ENCODE data around the gene OR2AE1. TPM values are rescaled to one million over a fixed set of nuclear protein-coding genes. Genes with fewer than 3 reads are reported as not detected.
"Not testable (repeated sequence)": the region's sequence is repeated elsewhere in the genome, so short reads cannot be mapped to it uniquely, and the experiment has no call there.

Gene OR2AE1
- total RNA-seq: not detected

- no peak for DNase-seq (ENCODE audit: low spot score)
Measured at GRCh38 chr7:99876933-99877332, at the start of gene OR2AE1. Gene OR2AE1, minus strand, starts transcription at chr7:99877033. Its CDS starts 0 bp downstream, at chr7:99877033.

GRCh38 chr7:99926321-99926720 lies 49.5 kb upstream of the OR2AE1 start:
- DNase-seq (ENCODE audit: low spot score): no peak

GRCh38 chr7:99923200-99923599 lies 46.4 kb upstream of the OR2AE1 start:
- no peak for DNase-seq (ENCODE audit: low spot score)

- DNase-seq (ENCODE audit: low spot score): no peak
Measured at GRCh38 chr7:99920149-99920548, 43.3 kb upstream of the OR2AE1 start.

DNA sequence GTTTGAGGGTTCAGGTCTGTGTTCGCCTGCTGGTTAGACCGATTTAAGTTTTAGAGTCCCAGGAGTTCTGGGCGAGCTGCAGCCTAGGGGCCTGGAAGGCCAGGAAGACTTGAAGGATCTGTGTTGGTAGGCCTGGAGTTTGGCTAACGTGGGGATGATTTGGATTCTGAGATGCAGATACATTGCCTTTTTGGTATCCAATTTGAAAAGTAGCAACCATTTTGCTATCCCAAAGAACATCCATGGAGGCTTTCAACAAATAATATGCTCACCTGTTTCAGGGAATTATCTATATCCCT lies 42.9 kb upstream of the OR2AE1 start:
- no peak for DNase-seq (ENCODE audit: low spot score)

DNA sequence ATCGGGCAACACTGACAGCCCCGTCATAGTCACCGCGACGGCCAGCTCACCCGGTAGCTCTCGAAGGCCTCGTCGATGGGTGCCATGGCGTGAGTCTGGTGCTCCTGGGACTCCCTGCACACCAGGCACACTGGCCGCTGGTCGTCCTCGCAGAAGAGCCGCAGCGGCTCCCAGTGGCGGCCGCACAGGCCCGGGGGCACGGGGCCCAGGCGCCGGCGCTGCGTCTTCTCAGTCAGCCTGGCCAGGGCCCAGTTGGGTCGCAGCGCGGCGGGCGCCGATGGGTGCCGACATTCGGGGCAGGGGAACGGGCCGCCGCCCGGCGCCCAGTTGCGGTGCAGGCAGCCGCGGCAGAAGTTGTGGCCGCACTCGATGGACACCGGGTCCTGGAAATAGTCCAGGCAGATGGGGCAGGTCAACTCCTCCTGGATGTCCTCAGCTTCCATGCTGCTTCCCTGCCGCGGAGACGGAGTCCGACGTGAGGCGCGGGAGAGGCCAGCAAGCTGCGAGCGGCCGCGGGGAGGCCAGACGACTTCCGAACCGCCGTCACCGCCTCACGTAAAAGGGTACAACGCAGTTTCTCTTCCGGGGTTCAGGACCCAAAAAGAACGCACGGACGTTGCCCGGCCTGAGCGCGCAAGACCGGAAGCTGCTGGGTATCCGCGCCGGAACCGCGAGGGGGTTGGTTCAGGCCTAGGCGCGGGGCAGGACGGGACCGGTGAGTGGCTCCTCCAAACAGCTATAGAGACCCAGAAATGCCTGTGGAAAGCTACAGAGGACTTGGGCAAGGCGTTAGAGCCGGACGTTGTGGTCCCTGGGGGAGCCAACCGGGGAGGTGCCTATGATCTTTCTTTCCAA lies 42.4 kb upstream of the OR2AE1 start, which contains the start of gene TRIM4:
Gene TRIM4 (minus strand): TSS at position 572 of the 855 bp plus-strand sequence. CDS start 129 bp downstream, at position 443.
- peak; percentile 94 for DNase-seq (ENCODE audit: low spot score)

DNA sequence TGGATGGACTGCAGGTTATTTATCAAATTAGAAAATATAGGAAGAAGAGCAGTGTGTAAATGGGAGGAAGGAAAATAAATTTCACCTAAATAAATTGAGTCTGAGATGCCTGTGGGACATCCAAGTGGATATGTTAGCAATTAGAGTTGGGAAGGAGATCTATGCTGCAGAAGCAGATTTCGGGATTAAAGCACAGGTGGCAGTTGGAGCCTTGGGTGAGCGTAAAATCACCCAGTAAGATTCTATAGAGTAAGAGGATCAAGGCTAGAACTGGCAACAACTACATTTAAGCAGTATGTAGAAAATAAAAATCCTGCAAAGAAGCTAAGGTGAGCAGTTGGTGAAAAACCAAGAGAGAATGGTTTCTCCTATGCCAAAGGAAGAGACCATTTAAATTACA lies 34.1 kb upstream of the OR2AE1 start:
- DNase-seq (ENCODE audit: low spot score): no peak

DNA sequence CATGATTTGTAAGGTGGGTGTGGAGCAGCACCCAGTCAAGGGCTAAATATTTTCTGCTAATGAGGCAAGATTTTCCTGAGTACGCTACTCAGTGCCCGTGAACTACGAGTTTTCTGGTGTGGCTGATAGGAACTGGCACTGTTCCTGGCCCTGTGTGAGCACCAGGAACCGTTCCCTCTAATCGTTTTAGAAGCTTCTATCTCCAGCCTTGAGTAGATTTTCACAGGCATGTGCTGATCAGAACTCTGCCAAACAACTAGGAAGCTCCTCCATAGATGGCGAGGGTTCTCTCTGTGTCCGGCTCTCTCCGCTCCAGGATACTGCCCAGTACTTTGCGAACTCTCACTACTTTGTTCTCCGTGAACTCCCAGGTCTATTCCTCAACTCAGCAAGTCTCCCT lies 24.7 kb upstream of the OR2AE1 start:
- DNase-seq (ENCODE audit: low spot score): no peak

- no peak for DNase-seq (ENCODE audit: low spot score)
Measured at GRCh38 chr7:99899830-99900519, 23.1 kb upstream of the OR2AE1 start.

DNA sequence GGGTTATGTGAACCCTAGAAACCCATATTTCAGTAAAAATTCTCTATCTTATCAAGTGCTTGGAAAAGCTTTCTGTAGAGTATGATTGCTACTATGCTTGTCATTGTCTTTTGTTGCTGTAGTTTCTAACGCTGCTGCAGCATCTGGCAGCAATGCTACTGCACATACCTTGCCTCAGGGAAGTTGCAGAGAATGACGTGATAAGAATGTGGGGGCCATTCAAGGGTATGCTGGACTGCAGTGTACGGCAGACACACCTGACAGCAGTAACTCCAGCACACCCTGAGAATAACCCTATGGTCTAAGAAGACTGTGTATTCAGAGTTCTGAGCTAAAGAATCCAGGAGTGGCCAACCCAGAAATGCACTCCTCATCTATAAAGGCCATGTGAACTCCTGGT lies 22.0 kb upstream of the OR2AE1 start:
- no peak for DNase-seq (ENCODE audit: low spot score)

DNA sequence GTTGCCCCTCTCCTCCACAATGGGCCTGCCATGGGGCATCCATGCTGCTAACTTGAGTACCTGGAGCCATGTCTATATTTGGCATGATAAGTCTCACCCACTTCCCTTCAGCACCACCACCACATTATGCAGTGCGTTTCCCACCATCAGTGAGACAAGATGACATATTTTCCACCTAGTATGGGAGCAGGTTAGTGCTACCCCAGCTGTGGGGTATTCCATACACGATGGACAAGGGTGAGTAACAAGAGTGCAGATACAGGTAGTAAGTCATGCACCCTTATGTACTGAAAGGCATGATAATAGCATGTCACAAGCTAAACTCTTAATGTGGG lies 21.2 kb upstream of the OR2AE1 start:
- no peak for DNase-seq (ENCODE audit: low spot score)

DNA sequence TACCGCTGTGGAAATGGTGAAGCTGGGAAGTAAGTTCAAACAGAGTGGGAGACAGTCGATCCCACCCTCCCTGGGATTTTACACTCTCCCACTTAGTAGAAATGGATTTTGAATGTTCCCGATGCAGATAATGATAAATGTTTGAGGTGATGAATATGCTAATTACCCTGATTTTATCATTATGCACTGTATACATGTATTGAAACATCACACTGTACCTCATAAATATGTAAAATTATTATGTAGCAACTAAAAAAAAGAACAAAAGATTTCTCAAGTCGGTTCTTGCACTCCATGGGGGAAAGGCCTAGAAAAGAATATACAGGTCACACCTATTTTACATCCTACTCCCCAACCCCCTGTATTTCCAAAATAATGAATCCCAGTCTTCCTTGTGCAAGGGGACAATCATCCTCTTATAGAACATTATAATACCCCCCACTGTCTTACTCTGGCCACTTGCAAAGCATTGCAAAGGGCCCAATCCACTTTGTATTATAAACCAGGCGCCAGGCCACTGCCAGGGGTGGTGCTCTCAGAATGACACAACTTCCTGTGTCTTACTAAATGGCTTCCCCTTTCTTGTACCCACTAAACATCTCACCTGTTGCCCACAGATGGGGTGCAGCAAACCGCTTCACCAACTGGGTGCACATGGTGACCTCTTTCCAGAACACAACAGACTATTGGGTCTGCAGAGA lies 20.6 kb upstream of the OR2AE1 start:
- no peak for DNase-seq (ENCODE audit: low spot score)

- no peak for DNase-seq (ENCODE audit: low spot score)
Measured at GRCh38 chr7:99894738-99895137, 17.9 kb upstream of the OR2AE1 start.

DNA sequence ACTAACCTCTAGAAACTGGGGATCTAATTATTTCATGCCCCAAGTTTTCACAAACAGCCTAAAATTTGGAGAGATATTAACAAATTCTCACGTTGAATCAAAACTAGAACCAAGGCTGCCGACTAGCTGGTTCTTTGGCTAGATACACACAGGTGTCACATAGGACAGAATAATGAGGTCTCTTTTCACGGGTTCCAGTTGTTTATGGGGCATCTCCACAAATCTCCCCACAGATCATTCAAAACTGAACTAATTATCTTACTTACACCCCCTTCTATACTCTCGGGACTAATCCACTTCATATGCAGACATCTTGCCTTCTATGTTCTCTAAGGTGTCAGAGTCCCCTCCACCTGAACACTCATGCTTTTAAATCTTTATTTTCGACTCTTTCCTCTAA lies 16.4 kb upstream of the OR2AE1 start:
- DNase-seq (ENCODE audit: low spot score): no peak

- not testable (repeated sequence) for DNase-seq (ENCODE audit: low spot score)
Measured at GRCh38 chr7:99890348-99890747, 13.5 kb upstream of the OR2AE1 start.

DNA sequence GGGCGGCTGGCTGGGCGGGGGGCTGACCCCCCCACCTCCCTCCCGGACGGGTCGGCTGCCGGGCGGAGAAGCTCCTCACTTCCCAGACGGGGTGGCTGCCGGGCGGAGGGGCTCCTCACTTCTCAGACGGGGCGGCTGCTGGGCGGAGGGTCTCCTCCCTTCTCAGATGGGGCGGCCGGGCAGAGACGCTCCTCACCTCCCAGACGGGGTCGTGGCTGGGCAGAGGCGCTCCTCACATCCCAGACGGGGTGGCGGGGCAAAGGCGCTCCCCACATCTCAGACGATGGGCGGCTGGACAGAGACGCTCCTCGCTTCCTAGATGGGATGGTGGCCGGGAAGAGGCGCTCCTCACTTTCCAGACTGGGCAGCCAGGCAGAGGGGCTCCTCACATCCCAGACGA lies 11.5 kb upstream of the OR2AE1 start:
- not testable (repeated sequence) for DNase-seq (ENCODE audit: low spot score)

- no peak for DNase-seq (ENCODE audit: low spot score)
Measured at GRCh38 chr7:99881370-99881769, 4.5 kb upstream of the OR2AE1 start.

DNA sequence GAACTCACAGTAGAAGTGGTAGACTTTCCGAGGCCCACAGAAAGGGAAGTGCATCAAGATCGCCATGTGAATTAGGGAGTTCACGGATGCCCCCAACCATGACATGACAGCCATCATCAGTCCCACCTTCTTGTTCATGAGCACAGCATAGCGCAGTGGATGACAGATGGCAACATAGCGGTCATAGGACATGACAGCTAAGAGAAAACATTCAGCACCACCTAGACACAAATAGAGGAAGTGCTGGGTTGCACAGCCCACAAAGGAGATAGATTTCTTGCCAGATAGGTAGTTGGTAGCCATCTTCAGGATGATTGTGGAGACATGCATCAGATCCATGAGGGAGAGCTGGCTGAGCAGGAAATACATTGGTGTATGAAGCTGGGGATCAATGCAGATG lies 342 bp downstream of the OR2AE1 start:
- DNase-seq (ENCODE audit: low spot score): no peak

DNA sequence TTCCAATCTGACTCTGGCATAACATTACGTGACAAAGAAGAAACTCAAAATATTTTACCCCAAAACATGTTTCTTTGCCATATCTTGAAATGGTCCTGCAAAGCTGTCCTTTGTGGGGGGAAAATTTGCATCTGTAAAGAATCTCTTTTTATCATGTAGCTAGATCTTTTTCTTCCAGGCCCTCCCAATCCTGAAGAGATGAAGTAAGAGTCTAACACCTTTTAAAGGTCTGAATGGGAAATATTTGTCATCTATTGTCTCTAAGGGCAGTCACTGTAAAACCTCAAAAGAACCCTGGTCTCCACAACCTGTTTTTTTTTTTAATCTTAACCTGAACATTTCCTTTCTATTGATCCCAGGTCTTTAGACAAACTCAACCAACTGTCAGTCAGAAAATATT lies 8.6 kb downstream of the OR2AE1 start:
- DNase-seq (ENCODE audit: low spot score): no peak

GRCh38 chr7:99867477-99867876 lies 9.4 kb downstream of the OR2AE1 start:
- DNase-seq (ENCODE audit: low spot score): not testable (repeated sequence)

GRCh38 chr7:99863847-99864440 lies 12.9 kb downstream of the OR2AE1 start:
- DNase-seq (ENCODE audit: low spot score): no peak

Data from ureter (tissue), 1 donor.